WTC11 (cell line): ENCODE measurements around the gene WDR49. TPM values are rescaled to one million over a fixed set of nuclear protein-coding genes. Genes with fewer than 3 reads are reported as not detected.

Experiments
- ATAC-seq: fragments of 200-7000 bp; cut with Tn5 transposase; 2 replicates; pipeline ENCODE4 v1.10.0; 2021; ENCODE audit warnings: mild to moderate bottlenecking, moderate library complexity
- CTCF ChIA-PET: fragments of 300-600 bp; sonication (Branson Sonifier 250); formaldehyde crosslinking; loops from one replicate; lab custom pipeline; 2021; ENCODE audit warnings: antibody characterized with exemption; lab: Charles Lee
- POLR2A ChIA-PET: fragments of 350-600 bp; sonication (Branson Sonifier 250); formaldehyde crosslinking; loops from one replicate; lab custom pipeline; 2021; ENCODE audit warnings: antibody characterized with exemption; lab: Charles Lee
- DNase-seq: peaks from one replicate; pipeline ENCODE4 v3.0.0; 2021; ENCODE audit warnings: low spot score
- H3K27ac Mint-ChIP-seq: 2 replicates; pipeline ENCODE4 v1.8.0; 2021; ENCODE audit warnings: mixed read lengths
- H3K27me3 Mint-ChIP-seq: 2 replicates; pipeline ENCODE4 v1.8.0; 2021; ENCODE audit warnings: low read depth, mild to moderate bottlenecking, moderate library complexity, mixed read lengths
- H3K36me3 Mint-ChIP-seq: 2 replicates; pipeline ENCODE4 v1.8.0; 2021; ENCODE audit warnings: mixed read lengths
- H3K4me1 Mint-ChIP-seq: 2 replicates; pipeline ENCODE4 v1.8.0; 2022; ENCODE audit warnings: mixed read lengths
- H3K4me3 Mint-ChIP-seq: 2 replicates; pipeline ENCODE4 v1.8.0; 2021; ENCODE audit warnings: mild to moderate bottlenecking, moderate library complexity, mixed read lengths
- H3K9me3 Mint-ChIP-seq: 2 replicates; pipeline ENCODE4 v1.8.0; 2021; ENCODE audit warnings: mixed read lengths
- ATF2 ChIP-seq: sonication (generic); formaldehyde crosslinking; IDR thresholded peaks from 2 replicates; pipeline ENCODE4 v1.8.1; 2022; ENCODE audit warnings: low read depth, missing genetic modification reagents, borderline replicate concordance
- CREB1 ChIP-seq: sonication (generic); formaldehyde crosslinking; IDR thresholded peaks from 2 replicates; pipeline ENCODE4 v1.8.0; 2023; ENCODE audit warnings: mild to moderate bottlenecking, missing genetic modification reagents
- ESRRA ChIP-seq: sonication (generic); formaldehyde crosslinking; IDR thresholded peaks from 2 replicates; pipeline ENCODE4 v1.8.1; 2022; ENCODE audit warnings: mild to moderate bottlenecking, missing genetic modification reagents, borderline replicate concordance
- KAT7 ChIP-seq: sonication (generic); formaldehyde crosslinking; IDR thresholded peaks from 2 replicates; pipeline ENCODE4 v1.8.1; 2023; ENCODE audit warnings: missing genetic modification reagents, mild to moderate bottlenecking, borderline replicate concordance
- NFYB ChIP-seq: sonication (generic); formaldehyde crosslinking; conservative IDR thresholded peaks from 2 replicates; pipeline ENCODE4 v1.8.0; 2022; ENCODE audit warnings: low read depth, missing genetic modification reagents
- SMAD3 ChIP-seq: sonication (generic); formaldehyde crosslinking; IDR thresholded peaks from 2 replicates; pipeline ENCODE4 v1.8.0; 2022; ENCODE audit warnings: missing genetic modification reagents, mild to moderate bottlenecking, borderline replicate concordance
- STAT6 ChIP-seq: sonication (generic); formaldehyde crosslinking; conservative IDR thresholded peaks from 2 replicates; pipeline ENCODE4 v1.8.1; 2023; ENCODE audit warnings: mild to moderate bottlenecking, low read depth, missing genetic modification reagents, moderate library complexity
- TEAD1 ChIP-seq: sonication (generic); formaldehyde crosslinking; IDR thresholded peaks from 2 replicates; pipeline ENCODE4 v1.8.0; 2022; ENCODE audit warnings: mild to moderate bottlenecking, missing genetic modification reagents
- TEAD4 ChIP-seq: sonication (generic); formaldehyde crosslinking; IDR thresholded peaks from 2 replicates; pipeline ENCODE4 v1.8.0; 2022; ENCODE audit warnings: mild to moderate bottlenecking, missing genetic modification reagents
- USF1 ChIP-seq: sonication (generic); formaldehyde crosslinking; IDR thresholded peaks from 2 replicates; pipeline ENCODE4 v1.8.0; 2022; ENCODE audit warnings: mild to moderate bottlenecking, missing genetic modification reagents
- ZNF232 ChIP-seq: sonication (generic); formaldehyde crosslinking; IDR thresholded peaks from 2 replicates; pipeline ENCODE4 v1.8.0; 2022; ENCODE audit warnings: mild to moderate bottlenecking, missing genetic modification reagents
- ZNF671 ChIP-seq: fragments of 250-450 bp; sonication (Bioruptor Pico); IDR thresholded peaks from 2 replicates; pipeline ENCODE4 v1.8.0; 2021; ENCODE audit warnings: mild to moderate bottlenecking
- ZSCAN18 ChIP-seq: fragments of 250-450 bp; sonication (Bioruptor Pico); IDR thresholded peaks from 2 replicates; pipeline ENCODE4 v2.1.2; 2022; ENCODE audit warnings: mild to moderate bottlenecking, moderate library complexity
- total RNA-seq: library from RNA; stranded (reverse); gene quantifications from 3 replicates; pipeline ENCODE4 v1.2.3, GENCODE V29; 2021
- TF ChIP-seq, protein P1 (sequence below): sonication (generic); formaldehyde crosslinking; IDR thresholded peaks from 2 replicates; pipeline ENCODE4 v1.8.1; 2023; ENCODE audit warnings: mild to moderate bottlenecking, missing genetic modification reagents
- TF ChIP-seq, protein P2 (sequence below): sonication (generic); formaldehyde crosslinking; IDR thresholded peaks from 2 replicates; pipeline ENCODE4 v1.8.0; 2022; ENCODE audit warnings: mild to moderate bottlenecking, missing genetic modification reagents
- TF ChIP-seq, protein P3 (sequence below): sonication (generic); formaldehyde crosslinking; IDR thresholded peaks from 2 replicates; pipeline ENCODE4 v1.8.1; 2023; ENCODE audit warnings: mild to moderate bottlenecking, missing genetic modification reagents, borderline replicate concordance
- TF ChIP-seq, protein P4 (sequence below): fragments of 200-600 bp; IDR thresholded peaks from 2 replicates; pipeline ENCODE4 v1.8.0; 2022; ENCODE audit warnings: antibody characterized with exemption
- TF ChIP-seq, protein P5 (sequence below): sonication (generic); formaldehyde crosslinking; conservative IDR thresholded peaks from 2 replicates; pipeline ENCODE4 v1.8.1; 2022; ENCODE audit warnings: mild to moderate bottlenecking, missing genetic modification reagents

The WDR49 gene
- total RNA-seq, 1 experiment from 2014 or later, result 0.92 TPM

GRCh38 chr3:167653155-167653554 lies 587 bp downstream of the WDR49 start (continued):
- TF ChIP-seq STAT6, result no peak
- no peak for TF ChIP-seq KAT7
- TF ChIP-seq ZNF671 (CRISPR knock-in tag), result no peak

DNA sequence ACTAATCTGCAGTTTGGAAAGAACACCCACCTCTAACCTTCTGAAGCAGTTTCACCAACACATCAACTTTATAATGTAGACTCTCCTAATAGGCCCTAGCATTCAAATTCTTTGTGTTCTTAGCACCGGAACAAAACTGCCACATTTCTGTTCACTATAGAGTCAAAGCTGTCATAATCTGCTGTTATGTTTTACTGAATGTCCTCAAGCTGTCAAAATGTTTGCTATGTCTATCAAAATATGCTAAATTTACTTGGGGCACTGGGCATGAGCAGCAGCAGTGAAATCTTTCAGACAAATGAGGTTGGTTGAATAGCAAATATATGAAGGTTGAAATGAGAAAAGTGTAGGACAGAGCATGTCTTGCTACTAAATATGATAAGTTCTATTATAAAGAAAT lies 1.9 kb downstream of the WDR49 start:
- no peak for TF ChIP-seq ATF2 (CRISPR knock-in tag)
- TF ChIP-seq, protein P1, sequence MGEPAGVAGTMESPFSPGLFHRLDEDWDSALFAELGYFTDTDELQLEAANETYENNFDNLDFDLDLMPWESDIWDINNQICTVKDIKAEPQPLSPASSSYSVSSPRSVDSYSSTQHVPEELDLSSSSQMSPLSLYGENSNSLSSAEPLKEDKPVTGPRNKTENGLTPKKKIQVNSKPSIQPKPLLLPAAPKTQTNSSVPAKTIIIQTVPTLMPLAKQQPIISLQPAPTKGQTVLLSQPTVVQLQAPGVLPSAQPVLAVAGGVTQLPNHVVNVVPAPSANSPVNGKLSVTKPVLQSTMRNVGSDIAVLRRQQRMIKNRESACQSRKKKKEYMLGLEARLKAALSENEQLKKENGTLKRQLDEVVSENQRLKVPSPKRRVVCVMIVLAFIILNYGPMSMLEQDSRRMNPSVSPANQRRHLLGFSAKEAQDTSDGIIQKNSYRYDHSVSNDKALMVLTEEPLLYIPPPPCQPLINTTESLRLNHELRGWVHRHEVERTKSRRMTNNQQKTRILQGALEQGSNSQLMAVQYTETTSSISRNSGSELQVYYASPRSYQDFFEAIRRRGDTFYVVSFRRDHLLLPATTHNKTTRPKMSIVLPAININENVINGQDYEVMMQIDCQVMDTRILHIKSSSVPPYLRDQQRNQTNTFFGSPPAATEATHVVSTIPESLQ, result no peak
- peaks cover 31% of the 10 kb centered on the region for H3K4me1 Mint-ChIP-seq
- H3K9me3 Mint-ChIP-seq, result peaks cover 9% of the 10 kb centered on the region
- no peaks in the 10 kb centered on the region for H3K27me3 Mint-ChIP-seq
- ChIA-PET POLR2A (no interaction called here), CTCF (no interaction called here)
- H3K36me3 Mint-ChIP-seq, result no peaks in the 10 kb centered on the region
- DNase-seq (no peak), ATAC-seq (no peak)
- no peak overlapping the region for H3K4me3 Mint-ChIP-seq
- H3K27ac Mint-ChIP-seq, result no peak overlapping the region

DNA sequence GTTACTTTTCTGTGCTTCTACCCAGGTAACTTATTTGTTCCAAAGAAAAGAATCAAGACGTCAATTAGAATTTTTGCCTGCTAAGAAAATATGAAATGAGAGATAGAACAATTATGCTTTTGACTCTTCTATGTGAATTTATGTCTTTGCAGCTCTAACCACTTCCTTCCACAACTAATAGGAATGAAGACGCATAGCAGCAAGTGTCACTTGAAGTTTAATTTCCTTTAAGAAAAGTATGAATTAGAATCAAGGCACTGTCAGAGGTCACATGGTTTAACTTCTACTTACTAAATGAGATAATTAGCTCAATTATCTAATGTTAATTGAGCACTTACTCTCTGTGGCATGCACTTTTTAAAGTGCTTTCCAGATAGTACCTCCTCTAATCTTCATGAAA lies 3.3 kb downstream of the WDR49 start:
- no peak for ATAC-seq
- Mint-ChIP-seq H3K27me3 (no peaks in the 10 kb centered on the region), H3K9me3 (peaks cover 13% of the 10 kb centered on the region), H3K4me3 (no peak overlapping the region), H3K4me1 (peaks cover 31% of the 10 kb centered on the region), H3K27ac (no peak overlapping the region), H3K36me3 (peaks cover 2% of the 10 kb centered on the region)
- CTCF ChIA-PET, result no interaction called here
- DNase-seq, result no peak
- POLR2A ChIA-PET, result no interaction called here
- TF ChIP-seq, protein P2, sequence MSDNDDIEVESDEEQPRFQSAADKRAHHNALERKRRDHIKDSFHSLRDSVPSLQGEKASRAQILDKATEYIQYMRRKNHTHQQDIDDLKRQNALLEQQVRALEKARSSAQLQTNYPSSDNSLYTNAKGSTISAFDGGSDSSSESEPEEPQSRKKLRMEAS (CRISPR knock-in tag), result no peak
- TF ChIP-seq ZNF232 (no peak), USF1 (CRISPR knock-in tag) (no peak), CREB1 (CRISPR knock-in tag) (no peak), ZSCAN18 (no peak), TEAD1 (CRISPR knock-in tag) (no peak), TEAD4 (CRISPR knock-in tag) (no peak), SMAD3 (CRISPR knock-in tag) (no peak), NFYB (CRISPR knock-in tag) (no peak), ESRRA (CRISPR knock-in tag) (no peak)
- TF ChIP-seq, protein P3, sequence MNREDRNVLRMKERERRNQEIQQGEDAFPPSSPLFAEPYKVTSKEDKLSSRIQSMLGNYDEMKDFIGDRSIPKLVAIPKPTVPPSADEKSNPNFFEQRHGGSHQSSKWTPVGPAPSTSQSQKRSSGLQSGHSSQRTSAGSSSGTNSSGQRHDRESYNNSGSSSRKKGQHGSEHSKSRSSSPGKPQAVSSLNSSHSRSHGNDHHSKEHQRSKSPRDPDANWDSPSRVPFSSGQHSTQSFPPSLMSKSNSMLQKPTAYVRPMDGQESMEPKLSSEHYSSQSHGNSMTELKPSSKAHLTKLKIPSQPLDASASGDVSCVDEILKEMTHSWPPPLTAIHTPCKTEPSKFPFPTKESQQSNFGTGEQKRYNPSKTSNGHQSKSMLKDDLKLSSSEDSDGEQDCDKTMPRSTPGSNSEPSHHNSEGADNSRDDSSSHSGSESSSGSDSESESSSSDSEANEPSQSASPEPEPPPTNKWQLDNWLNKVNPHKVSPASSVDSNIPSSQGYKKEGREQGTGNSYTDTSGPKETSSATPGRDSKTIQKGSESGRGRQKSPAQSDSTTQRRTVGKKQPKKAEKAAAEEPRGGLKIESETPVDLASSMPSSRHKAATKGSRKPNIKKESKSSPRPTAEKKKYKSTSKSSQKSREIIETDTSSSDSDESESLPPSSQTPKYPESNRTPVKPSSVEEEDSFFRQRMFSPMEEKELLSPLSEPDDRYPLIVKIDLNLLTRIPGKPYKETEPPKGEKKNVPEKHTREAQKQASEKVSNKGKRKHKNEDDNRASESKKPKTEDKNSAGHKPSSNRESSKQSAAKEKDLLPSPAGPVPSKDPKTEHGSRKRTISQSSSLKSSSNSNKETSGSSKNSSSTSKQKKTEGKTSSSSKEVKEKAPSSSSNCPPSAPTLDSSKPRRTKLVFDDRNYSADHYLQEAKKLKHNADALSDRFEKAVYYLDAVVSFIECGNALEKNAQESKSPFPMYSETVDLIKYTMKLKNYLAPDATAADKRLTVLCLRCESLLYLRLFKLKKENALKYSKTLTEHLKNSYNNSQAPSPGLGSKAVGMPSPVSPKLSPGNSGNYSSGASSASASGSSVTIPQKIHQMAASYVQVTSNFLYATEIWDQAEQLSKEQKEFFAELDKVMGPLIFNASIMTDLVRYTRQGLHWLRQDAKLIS, result no peak
- TF ChIP-seq, protein P4, sequence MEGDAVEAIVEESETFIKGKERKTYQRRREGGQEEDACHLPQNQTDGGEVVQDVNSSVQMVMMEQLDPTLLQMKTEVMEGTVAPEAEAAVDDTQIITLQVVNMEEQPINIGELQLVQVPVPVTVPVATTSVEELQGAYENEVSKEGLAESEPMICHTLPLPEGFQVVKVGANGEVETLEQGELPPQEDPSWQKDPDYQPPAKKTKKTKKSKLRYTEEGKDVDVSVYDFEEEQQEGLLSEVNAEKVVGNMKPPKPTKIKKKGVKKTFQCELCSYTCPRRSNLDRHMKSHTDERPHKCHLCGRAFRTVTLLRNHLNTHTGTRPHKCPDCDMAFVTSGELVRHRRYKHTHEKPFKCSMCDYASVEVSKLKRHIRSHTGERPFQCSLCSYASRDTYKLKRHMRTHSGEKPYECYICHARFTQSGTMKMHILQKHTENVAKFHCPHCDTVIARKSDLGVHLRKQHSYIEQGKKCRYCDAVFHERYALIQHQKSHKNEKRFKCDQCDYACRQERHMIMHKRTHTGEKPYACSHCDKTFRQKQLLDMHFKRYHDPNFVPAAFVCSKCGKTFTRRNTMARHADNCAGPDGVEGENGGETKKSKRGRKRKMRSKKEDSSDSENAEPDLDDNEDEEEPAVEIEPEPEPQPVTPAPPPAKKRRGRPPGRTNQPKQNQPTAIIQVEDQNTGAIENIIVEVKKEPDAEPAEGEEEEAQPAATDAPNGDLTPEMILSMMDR, result no peak
- TF ChIP-seq, protein P5, sequence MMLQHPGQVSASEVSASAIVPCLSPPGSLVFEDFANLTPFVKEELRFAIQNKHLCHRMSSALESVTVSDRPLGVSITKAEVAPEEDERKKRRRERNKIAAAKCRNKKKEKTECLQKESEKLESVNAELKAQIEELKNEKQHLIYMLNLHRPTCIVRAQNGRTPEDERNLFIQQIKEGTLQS (CRISPR knock-in tag), result no peak
